HepG2 (cell line): ENCODE measurements around the gene SERTAD1. TPM values are rescaled to one million over a fixed set of nuclear protein-coding genes. Genes with fewer than 3 reads are reported as not detected.

Experiments
- BCL3 ChIP-seq: sonication (generic); formaldehyde crosslinking; IDR thresholded peaks from 2 replicates; pipeline ENCODE4 v1.5.1; 2020; ENCODE audit warnings: mild to moderate bottlenecking, missing genetic modification reagents, moderate library complexity
- CHCHD3 ChIP-seq: sonication (generic); formaldehyde crosslinking; IDR thresholded peaks from 2 replicates; pipeline ENCODE4 v1.8.0; 2022; ENCODE audit warnings: mild to moderate bottlenecking, missing genetic modification reagents, moderate library complexity
- CREM ChIP-seq, 2 experiments: sonication (generic) in 1 of 2; formaldehyde crosslinking in 1 of 2; IDR thresholded peaks; 2 replicates each; pipeline versions ENCODE4 v1.4.0 to v1.6.1; 2016 to 2020; ENCODE audit warnings: antibody characterized with exemption in 1 of 2, mild to moderate bottlenecking in 1 of 2, missing genetic modification reagents in 1 of 2
- EZH2 ChIP-seq: conservative IDR thresholded peaks from 2 replicates; pipeline ENCODE4 v1.6.1; 2012; ENCODE audit warnings: mild to moderate bottlenecking, low read depth, low read length, moderate library complexity
- FOXC1 ChIP-seq: sonication (generic); formaldehyde crosslinking; IDR thresholded peaks from 2 replicates; pipeline ENCODE4 v1.8.0; 2022; ENCODE audit warnings: mild to moderate bottlenecking, missing genetic modification reagents, borderline replicate concordance
- FOXJ3 ChIP-seq: sonication (generic); formaldehyde crosslinking; IDR thresholded peaks from 2 replicates; pipeline ENCODE4 v1.4.0; 2020; ENCODE audit warnings: missing genetic modification reagents, mild to moderate bottlenecking, borderline replicate concordance
- GRHL1 ChIP-seq: sonication (generic); formaldehyde crosslinking; conservative IDR thresholded peaks from 2 replicates; pipeline ENCODE4 v1.8.0; 2022; ENCODE audit warnings: missing genetic modification reagents
- HNRNPLL ChIP-seq: fragments of 200-400 bp; formaldehyde crosslinking; IDR thresholded peaks from 2 replicates; pipeline ENCODE4 v1.6.1; 2017; ENCODE audit warnings: mild to moderate bottlenecking, low read depth, low read length; ENCODE audit not compliant: poor library complexity, severe bottlenecking
- HOXA3 ChIP-seq: sonication (generic); formaldehyde crosslinking; IDR thresholded peaks from 2 replicates; pipeline ENCODE4 v1.5.0; 2020; ENCODE audit warnings: missing genetic modification reagents
- MTA3 ChIP-seq: sonication (generic); formaldehyde crosslinking; IDR thresholded peaks from 2 replicates; pipeline ENCODE4 v1.4.0; 2020; ENCODE audit warnings: missing genetic modification reagents
- MXI1 ChIP-seq: IDR thresholded peaks from 3 replicates; pipeline ENCODE4 v1.6.1; 2012; ENCODE audit warnings: low read depth, low read length, inconsistent platforms, borderline replicate concordance
- MYPOP ChIP-seq: sonication (generic); formaldehyde crosslinking; IDR thresholded peaks from 2 replicates; pipeline ENCODE4 v1.8.1; 2023; ENCODE audit warnings: mild to moderate bottlenecking, moderate library complexity, missing genetic modification reagents
- NONO ChIP-seq, 2 experiments: fragments of 450-650 bp in 1 of 2; sonication (generic) in 1 of 2; formaldehyde crosslinking in 1 of 2; IDR thresholded peaks in 1 of 2; conservative IDR thresholded peaks in 1 of 2; 2 replicates each; pipeline versions ENCODE4 v1.6.1 to v1.8.0; 2017 to 2022; ENCODE audit warnings: mild to moderate bottlenecking in 1 of 2, missing genetic modification reagents in 1 of 2, moderate library complexity in 1 of 2
- PAX8 ChIP-seq: sonication (generic); formaldehyde crosslinking; IDR thresholded peaks from 2 replicates; pipeline ENCODE4 v1.8.0; 2022; ENCODE audit warnings: mild to moderate bottlenecking, missing genetic modification reagents, borderline replicate concordance
- SSRP1 ChIP-seq: IDR thresholded peaks from 2 replicates; pipeline ENCODE4 v1.6.1; 2016; ENCODE audit warnings: control low read depth
- TBP ChIP-seq: sonication (generic); formaldehyde crosslinking; IDR thresholded peaks from 2 replicates; pipeline ENCODE4 v1.5.0; 2020; ENCODE audit warnings: missing genetic modification reagents
- ZBTB33 ChIP-seq: sonication (generic); formaldehyde crosslinking; IDR thresholded peaks from 2 replicates; pipeline ENCODE4 v1.4.0; 2020; ENCODE audit warnings: missing genetic modification reagents
- ZHX1 ChIP-seq: sonication (generic); formaldehyde crosslinking; IDR thresholded peaks from 2 replicates; pipeline ENCODE4 v1.8.1; 2022; ENCODE audit warnings: low read depth, mild to moderate bottlenecking, missing genetic modification reagents
- ZNF563 ChIP-seq: sonication (generic); formaldehyde crosslinking; IDR thresholded peaks from 2 replicates; pipeline ENCODE4 v1.8.0; 2022; ENCODE audit warnings: mild to moderate bottlenecking, moderate library complexity, missing genetic modification reagents
- polyA plus RNA-seq, 8 experiments: library from polyadenylated mRNA; depleted of rRNA in 3 of 8; stranded (reverse) in 7 of 8; unstranded in 1 of 8; fragments of >200 nt; fragmentation: Illumina TruSeq in 4 of 8; extraction: Trizol in 4 of 8; gene quantifications; 2 replicates each; pipeline versions ENCODE4 v1.2.1 to v1.2.3, GENCODE V29; 2011 to 2016; ENCODE audit warnings: low read depth in 4 of 8, missing spikeins in 1 of 8, mixed read lengths in 1 of 8; ENCODE audit not compliant: insufficient read depth in 1 of 8
- total RNA-seq, 5 experiments: library from RNA; depleted of rRNA; stranded (reverse); fragments of >200 nt; fragmentation: Illumina TruSeq; extraction: Trizol; gene quantifications; 2 replicates each; pipeline ENCODE4 v1.2.3, GENCODE V29; 2016; ENCODE audit warnings: low read depth in 1 of 5

Gene SERTAD1
- total and polyA plus RNA-seq, 2 of the 13 experiments (the other 11 are each of a cell fraction or from before 2014, with no cell fraction given) = 4.3 to 4.5 TPM

GRCh38 chr19:40464059-40465024 lies 38.5 kb upstream of the SERTAD1 start (continued):
- TF ChIP-seq ZBTB33 (CRISPR knock-in tag) (no peak), GRHL1 (CRISPR knock-in tag) (no peak), TBP (CRISPR knock-in tag) (no peak), MTA3 (CRISPR knock-in tag) (no peak), FOXJ3 (CRISPR knock-in tag) (no peak), CREM (IDR thresholded peaks at IDR 0.05) (no peak), CREM (CRISPR knock-in tag; IDR thresholded peaks at IDR 0.05) (no peak), HNRNPLL (no peak), PAX8 (CRISPR knock-in tag) (no peak), EZH2 (no peak), ZNF563 (CRISPR knock-in tag) (no peak), FOXC1 (no peak), MYPOP (no peak), SSRP1 (no peak), MXI1 (peak; percentile 16; the same call in 1 of the 3 replicates), BCL3 (CRISPR knock-in tag) (no peak), ZHX1 (no peak), CHCHD3 (CRISPR knock-in tag) (no peak), NONO (IDR thresholded peaks at IDR 0.05) (no peak), NONO (CRISPR knock-in tag; conservative IDR thresholded peaks at IDR 0.05) (no peak), HOXA3 (CRISPR knock-in tag) (no peak)
